ENCODE data around the gene GNL1.
"Not testable (repeated sequence)": the region's sequence is repeated elsewhere in the genome, so short reads cannot be mapped to it uniquely, and the experiment has no call there.

Gene GNL1

DNA sequence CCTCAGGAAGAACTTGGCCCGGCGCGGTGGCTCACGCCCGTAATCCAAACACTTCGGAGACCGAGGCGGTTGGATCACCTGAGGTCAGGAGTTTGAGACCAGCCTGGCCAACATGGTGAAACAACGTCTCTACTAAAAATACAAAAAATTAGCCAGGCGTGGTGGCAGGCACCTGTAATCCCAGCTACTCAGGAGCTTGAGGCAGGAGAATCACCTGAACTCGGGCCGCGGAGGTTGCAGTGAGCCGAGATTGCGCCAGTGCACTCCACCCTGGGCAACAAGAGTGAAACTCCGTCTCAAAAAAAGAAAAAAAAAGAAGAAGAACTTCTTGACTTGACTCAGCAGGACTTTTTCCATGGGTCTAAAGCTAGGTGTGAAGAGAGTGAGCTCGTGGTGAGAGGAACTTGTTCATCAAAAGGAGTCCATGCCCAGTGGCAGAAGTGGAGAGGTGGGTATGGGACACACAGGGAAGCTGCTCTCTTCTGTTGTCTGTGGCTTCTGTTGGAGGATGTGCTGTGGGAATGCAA lies 26.9 kb downstream of the GNL1 start:
- peak; percentile 57 for DNase-seq

DNA sequence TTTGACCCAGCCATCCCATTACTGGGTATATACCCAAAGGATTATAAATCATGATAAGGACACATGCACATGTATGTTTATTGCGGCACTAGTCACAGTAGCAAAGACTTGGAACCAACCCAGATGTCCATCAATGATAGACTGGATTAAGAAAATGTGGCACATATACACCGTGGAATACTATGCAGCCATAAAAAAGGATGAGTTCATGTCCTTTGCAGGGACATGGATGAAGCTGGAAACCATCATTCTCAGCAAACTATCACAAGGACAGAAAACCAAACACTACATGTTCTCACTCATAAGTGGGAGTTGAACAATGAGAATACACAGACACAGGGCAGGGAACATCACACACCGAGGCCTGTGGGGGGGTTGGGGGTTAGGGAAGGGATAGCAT lies 29.8 kb downstream of the GNL1 start:
- not testable (repeated sequence) for DNase-seq

DNA sequence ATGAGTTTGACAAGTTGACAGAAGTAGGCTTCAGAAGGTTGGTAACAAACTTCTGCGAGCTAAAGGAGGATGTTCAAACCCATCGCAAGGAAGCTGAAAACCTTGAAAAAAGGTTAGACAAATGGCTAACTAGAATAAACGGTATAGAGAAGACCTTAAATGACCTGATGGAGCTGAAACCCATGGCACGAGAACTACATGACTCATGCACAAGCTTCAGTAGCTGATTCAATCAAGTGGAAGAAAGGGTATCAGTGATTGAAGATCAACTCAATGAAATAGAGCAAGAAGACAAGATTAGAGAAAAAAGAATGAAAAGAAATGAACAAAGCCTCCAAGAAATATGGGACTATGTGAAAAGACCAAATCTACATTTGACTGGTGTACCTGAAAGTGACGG lies 34.3 kb downstream of the GNL1 start:
- DNase-seq = not testable (repeated sequence)

DNA sequence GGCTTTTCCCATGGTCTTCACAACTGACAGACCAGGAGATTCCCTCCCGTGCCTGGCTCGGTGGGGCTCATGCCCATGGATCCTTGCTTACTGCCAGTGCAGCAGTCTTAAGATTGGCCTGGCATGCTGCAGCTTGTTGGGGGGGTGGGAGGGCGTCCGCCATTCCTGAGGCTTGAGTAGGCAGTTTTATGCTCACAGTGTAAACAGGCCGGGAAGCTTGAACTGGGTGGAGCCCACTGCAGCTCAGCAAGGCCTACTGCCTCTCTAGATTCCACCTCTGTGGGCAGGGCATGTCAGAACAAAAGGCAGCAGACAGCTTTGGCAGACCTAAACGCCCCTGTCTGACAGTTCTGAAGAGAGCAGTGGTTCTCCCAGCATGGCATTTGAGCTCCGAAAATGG lies 35.2 kb downstream of the GNL1 start:
- not testable (repeated sequence) for DNase-seq

DNA sequence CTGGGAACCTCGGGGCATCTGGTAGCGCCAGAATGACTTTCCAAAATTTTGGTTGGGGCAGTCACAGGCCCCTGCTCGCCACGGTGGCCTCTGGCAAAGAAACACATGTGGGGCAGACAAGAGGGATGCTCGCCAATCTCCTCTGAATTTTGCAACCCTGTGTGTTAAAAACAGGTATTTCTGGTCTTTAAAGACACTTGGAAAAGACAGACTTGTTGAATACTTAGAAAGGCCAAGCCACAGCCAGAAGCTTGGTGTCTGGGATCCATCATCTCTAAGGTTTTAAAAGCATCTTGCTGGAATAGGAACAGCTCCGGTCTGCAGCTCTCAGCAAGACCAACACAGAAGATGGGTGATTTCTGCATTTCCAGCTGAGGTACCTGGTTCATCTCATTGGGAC lies 35.8 kb downstream of the GNL1 start:
- no peak for DNase-seq

DNA sequence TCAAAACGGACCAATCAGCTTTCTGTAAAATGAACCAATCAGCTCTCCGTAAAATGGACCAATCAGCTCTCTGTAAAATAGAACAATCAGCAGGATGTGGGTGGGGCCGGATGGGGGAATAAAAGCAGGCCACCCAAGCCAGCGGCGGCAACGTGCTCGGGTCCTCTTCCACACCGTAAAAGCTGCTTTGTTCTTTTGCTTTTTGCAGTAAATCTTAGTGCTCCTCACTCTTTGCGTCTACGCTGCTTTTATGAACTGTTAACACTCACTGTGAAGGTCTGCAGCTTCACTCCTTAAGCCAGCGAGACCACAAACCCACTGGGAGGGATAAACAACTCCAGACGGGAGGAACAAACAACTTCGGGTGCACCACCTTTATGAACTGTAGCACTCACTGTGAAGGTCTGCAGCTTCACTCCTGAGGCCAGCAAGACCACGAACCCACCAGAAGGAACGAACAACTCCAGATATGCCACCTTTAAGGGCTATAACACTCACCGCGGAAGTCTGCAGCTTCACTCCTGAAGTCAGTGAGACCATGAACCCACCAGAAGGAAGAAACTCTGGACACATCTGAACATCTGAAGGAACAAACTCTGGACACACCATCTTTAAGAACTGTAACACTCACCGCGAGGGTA lies 37.7 kb downstream of the GNL1 start:
- peak; percentile 42 for DNase-seq

DNA sequence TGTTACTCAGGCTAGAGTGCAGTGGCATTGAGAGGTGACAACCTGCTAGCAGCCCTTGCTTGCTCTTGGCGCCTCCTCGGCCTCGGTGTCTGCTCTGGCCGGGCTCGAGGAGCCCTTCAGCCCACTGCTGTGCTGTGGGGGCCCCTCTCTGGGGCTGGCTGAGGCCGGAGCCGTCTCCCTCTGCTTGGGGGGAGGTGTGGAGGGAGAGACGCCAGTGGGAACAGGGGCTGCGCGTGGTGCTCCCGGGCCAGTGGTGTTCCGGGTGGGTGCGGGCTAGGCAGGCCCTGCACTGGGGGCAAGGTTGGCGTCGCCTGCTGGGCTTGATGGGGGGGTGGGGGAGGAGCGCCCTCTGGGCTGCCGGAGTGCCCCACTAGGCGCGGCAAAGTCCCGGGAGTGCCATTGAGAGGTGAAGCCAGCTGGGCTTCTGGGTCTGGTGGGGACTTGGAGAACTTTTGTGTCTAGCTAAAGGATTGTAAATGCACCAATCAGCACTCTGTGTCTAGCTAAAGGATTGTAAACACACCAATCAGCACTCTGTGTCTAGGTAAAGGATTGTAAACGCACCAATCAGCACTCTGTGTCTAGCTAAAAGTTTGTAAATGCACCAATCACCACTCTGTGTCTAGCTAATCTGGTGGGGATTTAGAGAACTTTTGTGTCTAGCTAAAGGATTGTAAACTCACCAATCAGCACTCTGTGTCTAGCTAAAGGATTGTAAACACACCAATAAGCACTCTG lies 38.4 kb downstream of the GNL1 start:
- DNase-seq = not testable (repeated sequence)

DNA sequence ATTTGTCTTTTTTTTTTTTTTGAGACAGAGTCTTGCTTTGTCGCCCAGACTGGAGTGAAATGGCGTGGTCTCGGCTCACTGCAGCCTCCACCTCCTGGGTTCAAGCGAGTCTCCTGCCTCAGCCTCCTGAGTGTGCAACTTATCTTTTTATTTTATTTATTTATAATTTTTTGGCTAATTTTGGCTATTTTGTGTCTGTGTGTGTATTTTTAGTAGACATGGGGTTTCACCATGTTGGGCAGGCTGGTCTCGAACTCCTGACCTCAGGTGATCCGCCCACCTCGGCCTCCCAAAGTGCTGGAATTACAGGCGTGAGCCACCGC lies 39.6 kb downstream of the GNL1 start:
- DNase-seq = not testable (repeated sequence)

DNA sequence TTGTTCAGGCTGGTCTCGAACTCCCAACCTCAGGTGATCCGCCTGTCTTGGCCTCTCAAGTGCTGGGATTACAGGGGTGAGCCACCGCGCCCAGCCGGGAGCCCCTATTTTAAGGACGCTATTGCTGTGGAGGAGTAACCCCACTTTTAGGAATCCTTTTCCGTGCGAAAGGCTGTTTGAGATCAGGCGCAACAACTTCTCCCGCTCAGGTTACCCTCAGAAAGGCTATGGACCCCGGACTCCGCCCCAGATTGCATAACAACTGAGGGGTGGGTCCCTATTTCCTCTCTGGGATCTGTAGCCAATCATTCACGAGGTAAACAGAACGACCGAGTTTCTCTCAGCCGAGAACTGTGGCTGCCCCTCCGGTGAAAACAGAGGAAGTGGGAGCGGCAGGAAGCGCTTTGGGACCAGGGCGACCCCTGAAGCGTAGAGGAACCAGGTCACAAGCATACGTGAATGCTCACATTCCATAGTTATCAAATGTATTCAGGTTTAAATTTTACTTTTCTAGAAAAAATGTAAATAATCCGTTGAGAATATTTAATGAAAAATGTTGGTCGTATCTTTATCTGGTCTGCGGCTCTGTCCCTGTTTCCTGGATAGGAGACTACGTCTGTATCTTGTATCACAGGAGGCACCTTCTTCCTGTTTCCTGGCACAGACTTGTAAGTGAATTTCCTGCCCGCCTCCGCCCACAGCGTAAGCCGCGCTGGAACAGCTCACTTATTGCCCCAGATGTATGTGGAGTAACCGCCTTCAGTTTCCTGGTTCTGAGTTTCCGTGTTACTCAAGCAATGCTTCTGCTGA lies 40.1 kb downstream of the GNL1 start:
- DNase-seq = peak; percentile 91

DNA sequence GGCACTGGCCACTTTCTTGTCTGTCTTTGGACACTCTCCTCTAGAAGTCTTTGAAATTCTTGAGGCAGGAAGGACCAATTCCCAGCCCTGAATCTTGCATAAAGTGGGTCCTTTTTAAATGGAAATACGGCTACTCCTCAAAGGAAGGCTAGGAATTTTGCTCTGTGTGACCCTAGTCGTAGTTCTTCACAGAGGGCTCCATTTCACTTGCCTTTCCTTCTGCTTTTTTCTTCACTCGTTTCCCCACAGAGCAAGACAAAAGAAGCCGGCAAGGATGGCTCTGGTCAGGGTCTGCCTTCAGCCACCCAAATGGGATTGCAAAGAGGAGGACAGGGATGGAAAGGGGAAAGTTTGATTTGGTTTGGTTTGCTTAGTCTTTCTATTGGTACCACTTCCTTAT lies 41.2 kb downstream of the GNL1 start:
- DNase-seq = no peak

DNA sequence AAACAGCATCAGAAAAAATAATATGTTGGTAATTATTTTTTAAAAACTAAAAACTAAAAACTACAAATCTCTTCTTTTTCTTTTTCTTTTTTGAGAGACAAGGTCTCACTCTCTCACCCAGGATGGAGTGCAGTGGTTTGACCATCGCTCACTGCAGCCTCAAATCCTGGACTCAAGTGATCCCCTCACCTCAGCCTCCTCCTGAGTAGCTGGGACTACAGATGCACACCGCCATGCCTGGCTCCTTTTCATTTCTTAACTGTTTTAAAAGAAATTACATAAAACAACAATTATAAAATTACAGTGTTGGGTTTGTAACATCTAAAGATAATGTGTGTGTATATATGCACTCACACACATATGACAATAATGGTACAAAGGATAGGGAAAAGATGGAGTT lies 42.8 kb downstream of the GNL1 start:
- no peak for DNase-seq

DNA sequence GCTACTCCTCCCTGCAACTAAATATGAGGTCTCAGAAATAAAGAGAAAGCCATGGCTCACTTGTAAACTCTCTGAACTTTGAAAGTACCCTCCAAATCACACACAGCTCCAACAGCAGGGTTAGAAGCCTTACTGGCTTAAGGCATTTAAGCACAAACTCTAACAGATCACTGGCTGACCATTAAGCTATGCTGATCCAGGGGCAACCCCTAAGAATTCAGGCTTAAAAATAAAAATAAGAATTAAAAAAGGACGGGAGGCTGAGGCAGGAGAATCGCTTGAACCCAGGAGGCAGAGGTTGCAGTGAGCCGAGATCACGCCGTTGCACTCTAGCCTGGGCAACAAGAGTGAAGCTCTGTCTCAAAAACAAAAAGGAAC lies 45.1 kb downstream of the GNL1 start:
- DNase-seq = no peak

DNA sequence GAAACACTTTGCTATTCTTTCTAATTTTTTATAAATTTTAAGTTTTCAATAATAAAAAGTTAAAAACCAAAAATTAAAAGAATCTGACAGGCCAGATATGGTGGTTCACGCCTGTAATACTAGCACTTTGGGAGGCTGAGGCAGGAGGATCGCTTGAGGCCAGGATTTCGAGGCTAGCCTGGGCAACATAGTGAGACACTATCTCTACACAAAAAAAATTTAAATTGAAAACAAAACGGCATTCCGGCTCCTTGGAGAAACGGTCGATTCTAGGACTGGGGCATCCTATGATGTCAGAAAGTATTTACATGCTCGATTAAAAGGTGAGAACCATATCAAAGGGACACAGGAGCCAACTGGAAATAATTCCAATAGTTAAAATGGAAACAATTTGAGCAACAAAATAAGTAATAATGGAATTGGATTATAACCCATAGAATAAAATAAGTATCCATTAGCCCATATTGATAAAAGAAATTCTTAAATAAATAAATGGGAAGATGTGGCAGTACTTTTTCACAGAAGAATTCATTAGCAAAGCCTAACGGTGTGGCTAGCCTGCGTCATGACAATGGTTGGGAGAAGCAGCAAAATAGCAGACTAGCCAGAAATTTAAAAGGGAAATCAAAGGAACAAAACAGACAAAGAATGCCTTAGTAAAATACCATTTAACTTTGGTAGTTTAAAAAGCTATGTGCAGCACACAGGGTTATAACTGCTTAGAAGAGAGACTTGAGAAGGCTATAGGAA lies 45.7 kb downstream of the GNL1 start:
- DNase-seq = no peak

DNA sequence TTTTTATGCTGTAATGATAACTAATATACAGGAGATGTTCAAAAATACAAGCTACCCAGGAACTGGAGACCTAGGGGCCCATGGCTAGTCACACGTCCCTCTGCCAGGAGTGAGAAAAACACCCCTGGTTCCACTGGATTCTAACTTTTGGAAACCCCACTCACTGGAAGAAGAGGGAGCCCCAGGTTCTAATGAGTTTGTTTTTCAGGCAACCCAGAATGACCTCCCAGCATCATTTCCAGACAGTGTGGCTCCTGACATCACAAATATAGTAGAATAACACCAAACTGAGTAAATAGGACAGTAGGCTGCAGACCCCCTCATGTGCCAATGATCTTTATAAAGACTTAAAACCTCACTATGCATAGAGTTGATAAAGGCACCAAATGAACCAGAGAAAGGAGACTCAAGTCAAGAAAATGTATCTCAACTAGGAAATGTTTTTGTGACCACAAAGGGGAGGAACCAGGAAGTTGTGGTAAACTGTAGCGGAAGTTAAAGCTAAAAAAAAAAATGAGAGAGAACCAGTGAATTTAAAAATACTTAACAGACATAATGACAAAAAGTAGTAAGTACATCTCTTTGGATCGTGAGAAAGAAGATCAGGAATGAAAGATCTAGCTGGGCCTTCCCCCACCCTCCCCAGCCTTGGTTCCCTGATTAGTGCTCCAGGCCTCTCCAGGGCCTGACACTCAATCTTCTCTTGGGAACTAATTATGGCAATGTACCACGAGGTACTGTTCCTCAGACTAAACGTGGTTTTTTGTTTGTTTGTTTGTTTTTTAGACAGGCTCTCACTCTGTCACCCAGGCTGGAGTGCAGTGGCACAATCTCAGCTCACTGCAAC lies 47.2 kb downstream of the GNL1 start:
- DNase-seq = no peak

DNA sequence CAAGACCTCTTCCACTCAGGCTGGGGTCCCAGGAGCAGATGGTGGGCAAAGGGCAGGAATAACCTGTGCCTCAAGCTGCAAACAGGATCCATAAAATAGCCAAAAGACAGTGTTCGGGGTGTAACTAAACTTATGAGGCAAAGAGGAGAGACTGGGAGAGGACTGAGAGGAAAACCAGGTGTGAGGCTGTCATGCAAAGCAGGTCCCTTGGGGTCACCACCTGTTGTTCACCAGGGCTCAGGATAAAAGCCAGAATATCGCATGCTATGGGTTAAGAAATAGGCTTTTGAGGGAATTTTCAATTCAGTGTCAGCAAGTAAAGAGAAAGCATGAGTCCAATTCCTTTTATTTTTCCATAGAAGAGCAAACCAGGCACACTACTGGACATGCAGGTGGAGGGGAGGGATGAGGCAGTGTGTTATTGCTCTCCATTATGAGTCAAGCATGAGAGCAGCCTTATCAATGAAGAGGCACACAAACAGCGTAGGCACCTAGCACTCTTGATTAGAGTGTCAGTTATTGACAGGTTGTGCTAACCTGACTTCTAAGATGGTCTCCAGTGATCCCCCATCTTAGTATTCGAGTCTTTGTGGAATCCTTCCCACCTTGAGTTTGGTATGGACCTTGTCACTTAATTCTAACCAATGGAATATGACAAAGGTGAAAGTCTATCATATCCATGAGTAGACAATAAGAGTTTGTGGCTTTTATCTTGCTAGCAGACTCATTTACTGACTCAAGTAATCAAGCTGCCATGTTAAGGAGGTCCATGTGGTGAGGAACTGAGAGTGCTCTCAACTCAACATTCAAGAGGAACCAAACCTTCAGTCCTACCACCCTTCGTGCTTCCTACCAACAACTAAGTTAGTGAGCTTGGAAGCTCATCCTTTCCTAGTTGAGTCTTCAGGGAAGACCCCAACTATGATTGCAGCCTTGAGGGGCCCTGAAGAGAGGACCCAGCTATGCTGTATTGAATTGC lies 48.2 kb downstream of the GNL1 start:
- no peak for DNase-seq

DNA sequence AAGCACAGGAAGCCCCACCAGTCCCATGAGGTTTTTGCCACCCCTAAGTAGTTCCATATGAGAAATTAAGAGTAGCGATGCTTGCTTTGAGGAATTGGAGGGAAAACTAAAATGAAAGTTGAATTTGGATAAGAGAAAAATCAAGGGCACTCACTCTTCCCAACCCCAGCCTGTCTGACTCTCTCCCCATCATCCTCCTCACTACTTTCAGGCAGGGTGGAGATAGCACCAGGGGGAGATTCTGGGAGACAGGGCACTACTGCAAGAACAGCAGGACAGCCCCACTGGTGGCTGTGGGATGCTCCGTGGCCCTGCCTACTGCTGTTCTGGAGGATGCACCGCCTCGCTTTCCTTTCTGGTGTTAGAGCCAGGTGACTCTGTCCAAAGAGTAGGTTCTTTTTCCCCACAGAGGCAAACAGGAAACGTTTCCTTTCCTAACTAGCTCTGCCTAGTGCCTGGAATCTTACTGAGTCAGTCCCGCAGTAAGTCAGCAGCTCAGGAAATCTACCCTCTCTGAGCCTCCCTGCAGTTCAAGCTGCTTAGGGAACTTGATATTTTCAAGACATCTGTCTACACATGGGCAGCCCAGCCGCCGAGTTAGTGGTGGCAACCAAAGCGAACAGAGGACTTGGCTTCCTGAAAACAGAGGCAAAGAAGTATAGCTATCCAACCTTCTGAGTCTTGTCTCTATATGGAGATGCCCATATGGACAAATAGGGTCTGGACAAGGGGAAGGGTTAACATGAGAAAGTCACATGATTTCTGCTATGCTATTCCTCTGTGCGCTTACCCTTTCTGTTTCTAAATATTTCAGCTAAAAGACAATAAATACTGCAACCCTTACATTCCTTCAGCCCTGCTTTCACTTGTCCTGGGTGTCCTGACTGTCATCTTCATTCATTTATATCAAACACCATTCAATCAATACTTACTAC lies 55.6 kb downstream of the GNL1 start:
- no peak for DNase-seq

DNA sequence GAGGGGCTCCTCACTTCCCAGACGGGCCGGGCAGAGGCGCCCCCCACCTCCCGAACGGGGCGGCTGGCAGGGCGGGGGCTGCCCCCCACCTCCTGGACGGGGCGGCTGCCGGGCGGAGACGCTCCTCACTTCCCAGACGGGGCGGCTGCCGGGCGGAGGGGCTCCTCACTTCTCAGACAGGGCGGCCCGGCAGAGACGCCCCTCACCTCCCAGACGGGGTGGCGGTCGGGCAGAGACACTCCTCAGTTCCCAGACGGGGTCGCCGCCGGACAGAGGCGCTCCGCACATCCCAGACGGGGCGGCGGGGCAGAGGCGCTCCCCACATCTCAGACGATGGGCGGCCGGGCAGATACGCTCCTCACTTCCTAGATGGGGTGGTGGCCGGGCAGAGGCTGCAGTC lies 57.6 kb downstream of the GNL1 start:
- DNase-seq = not testable (repeated sequence)

DNA sequence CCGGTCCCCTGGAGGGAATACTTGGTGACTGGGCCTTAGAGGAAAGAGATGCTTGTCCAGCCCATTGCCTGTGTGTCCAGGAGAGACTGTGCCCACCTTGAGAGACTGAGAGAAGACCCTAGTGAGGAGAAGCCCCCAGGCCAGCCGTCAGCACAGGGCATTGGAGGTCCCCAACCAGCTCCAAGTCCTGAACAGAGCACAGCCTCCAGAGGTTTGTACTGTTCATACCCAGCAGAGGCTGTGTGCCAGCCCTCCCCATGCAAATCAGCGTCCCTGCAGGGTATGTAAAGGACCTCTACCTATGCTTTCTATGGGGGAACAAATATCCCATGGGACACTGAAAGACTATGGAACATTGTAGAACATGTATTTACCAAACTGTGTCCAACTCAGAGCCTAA lies 58.6 kb downstream of the GNL1 start:
- DNase-seq = no peak

DNA sequence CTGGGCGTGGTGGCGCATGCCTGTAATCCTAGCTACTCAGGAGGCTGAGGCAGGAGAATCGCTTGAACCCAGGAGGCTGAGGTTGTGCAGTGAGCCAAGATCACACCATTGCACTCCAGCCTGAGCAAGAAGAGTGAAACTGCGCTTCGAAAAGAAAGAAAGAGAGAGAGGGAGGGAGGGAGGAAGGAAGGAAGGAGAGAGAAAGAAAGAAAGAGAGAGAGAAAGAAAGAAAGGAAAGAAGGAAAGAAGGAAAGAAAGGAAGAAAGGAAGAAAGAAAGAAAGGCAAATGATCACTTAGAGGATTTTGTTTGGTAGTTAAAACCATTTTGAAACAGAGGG lies 59.1 kb downstream of the GNL1 start:
- DNase-seq = not testable (repeated sequence)

DNA sequence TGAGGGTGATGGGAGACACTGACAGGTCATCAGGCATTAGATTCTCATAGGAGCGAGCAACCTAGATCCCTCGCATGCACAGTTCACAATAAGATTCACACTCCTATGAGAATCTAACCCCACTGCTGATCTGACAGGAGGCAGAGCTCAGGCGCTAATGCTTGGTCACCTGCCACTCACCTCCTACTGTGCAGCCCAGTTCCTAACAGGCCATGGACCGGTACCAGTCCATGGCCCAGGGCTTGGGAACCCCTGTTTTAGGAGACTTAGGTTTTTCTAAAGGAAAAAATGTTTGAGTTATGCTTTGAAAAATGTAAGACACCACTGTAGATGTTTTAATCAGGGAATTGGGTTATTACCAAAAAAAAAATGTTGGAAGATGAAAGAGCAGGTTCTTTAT lies 60.3 kb downstream of the GNL1 start:
- no peak for DNase-seq

All from activated naive CD4-positive, alpha-beta T cell treated with anti-CD3 and anti-CD28 coated beads, Interleukin-2, amount 50 U/mL, for 16 hours (primary cell).